Breast epithelium (tissue), 3 donors: ENCODE measurements around the gene TRIM31.

Experiments used
- CTCF ChIP-seq, 3 donors: fragments of 450-650 bp; IDR thresholded peaks; one replicate each; pipeline ENCODE4 v1.5.1; 2016 to 2017; ENCODE audit warnings: antibody characterized with exemption in 3 of 3, mild to moderate bottlenecking in 3 of 3, moderate library complexity in 3 of 3
- POLR2A ChIP-seq: fragments of 450-650 bp; IDR thresholded peaks from one replicate; pipeline ENCODE4 v1.6.1; 2016; ENCODE audit warnings: antibody characterized with exemption, mild to moderate bottlenecking, moderate library complexity

- no peak for TF ChIP-seq CTCF (IDR thresholded peaks at IDR 0.05)
- no peak for TF ChIP-seq POLR2A
These were observed 22.3 kb upstream of the TRIM31 start for GRCh38 chr6:30135147-30135546.
